HEK293T (cell line): Measurements from ENCODE around the gene TK2.

Source experiments
- ARNT ChIP-seq: fragments of 450-650 bp; IDR thresholded peaks from 2 replicates; pipeline ENCODE4 v1.6.1; 2017; ENCODE audit warnings: mild to moderate bottlenecking
- BHLHE40 ChIP-seq: fragments of 450-650 bp; IDR thresholded peaks from 2 replicates; pipeline ENCODE4 v1.6.1; 2016; ENCODE audit warnings: mild to moderate bottlenecking, moderate library complexity, borderline replicate concordance
- ELF4 ChIP-seq: fragments of 450-650 bp; IDR thresholded peaks from 2 replicates; pipeline ENCODE4 v1.6.1; 2017; ENCODE audit warnings: antibody characterized with exemption
- FOXA1 ChIP-seq: fragments of 450-650 bp; IDR thresholded peaks from 2 replicates; pipeline ENCODE4 v1.6.1; 2016; ENCODE audit warnings: mild to moderate bottlenecking
- FOXK2 ChIP-seq: fragments of 450-650 bp; IDR thresholded peaks from 2 replicates; pipeline ENCODE4 v1.6.1; 2016; ENCODE audit warnings: mild to moderate bottlenecking
- FOXM1 ChIP-seq: fragments of 450-650 bp; IDR thresholded peaks from 2 replicates; pipeline ENCODE4 v1.6.1; 2017; ENCODE audit warnings: mild to moderate bottlenecking, borderline replicate concordance
- NFRKB ChIP-seq: fragments of 450-650 bp; IDR thresholded peaks from 2 replicates; pipeline ENCODE4 v1.6.1; 2016; ENCODE audit warnings: mild to moderate bottlenecking, moderate library complexity
- PKNOX1 ChIP-seq: fragments of 450-650 bp; IDR thresholded peaks from 2 replicates; pipeline ENCODE4 v1.6.1; 2016
- SP1 ChIP-seq: fragments of 450-650 bp; IDR thresholded peaks from 2 replicates; pipeline ENCODE4 v1.6.1; 2017
- SUZ12 ChIP-seq: fragments of 450-650 bp; IDR thresholded peaks from 2 replicates; pipeline ENCODE4 v1.6.1; 2016; ENCODE audit warnings: mild to moderate bottlenecking
- TARDBP ChIP-seq: fragments of 450-650 bp; IDR thresholded peaks from 2 replicates; pipeline ENCODE4 v1.6.1; 2016

GRCh38 chr16:66458292-66458691 is 91.6 kb downstream of the TK2 start:
- no peak for TF ChIP-seq FOXK2
- no peak for TF ChIP-seq ARNT
- no peak for TF ChIP-seq PKNOX1
- TF ChIP-seq SP1 = no peak
- TF ChIP-seq FOXA1 = no peak
- no peak for TF ChIP-seq FOXM1
- no peak for TF ChIP-seq BHLHE40
- TF ChIP-seq SUZ12 = no peak
- no peak for TF ChIP-seq ELF4
- no peak for TF ChIP-seq TARDBP
- TF ChIP-seq NFRKB = no peak
